NOMO-1 (cell line): ENCODE results near the gene MAP3K10.
A peak's percentile ranks its signal among the peaks of the same experiment; 100 is the strongest.
"Not testable (repeated sequence)": the region's sequence is repeated elsewhere in the genome, so short reads cannot be mapped to it uniquely, and the experiment has no call there.

ENCODE experiments used
- DNase-seq, 2 experiments: peaks; one replicate each; lab custom pipeline; 2025; ENCODE audit not compliant: unreplicated experiment in 2 of 2; lab: John Stamatoyannopoulos, UW

MAP3K10 gene

GRCh38 chr19:40171293-40171692 lies 19.9 kb upstream of the MAP3K10 start:
- not testable (repeated sequence) for DNase-seq

- DNase-seq, result no peak
Measured at GRCh38 chr19:40174092-40174491, 17.1 kb upstream of the MAP3K10 start.

GRCh38 chr19:40175820-40176219 lies 15.4 kb upstream of the MAP3K10 start:
- DNase-seq, result no peak

- DNase-seq, result no peak
Measured at GRCh38 chr19:40177286-40178070, 13.7 kb upstream of the MAP3K10 start.

GRCh38 chr19:40178756-40179155 lies 12.5 kb upstream of the MAP3K10 start:
- DNase-seq, result no peak

- DNase-seq, result no peak
Measured at GRCh38 chr19:40184273-40184672, 7.0 kb upstream of the MAP3K10 start.

- DNase-seq, result peak; percentile 9 to 16
Measured at GRCh38 chr19:40191836-40192646, 815 bp downstream of the MAP3K10 start.

- no peak for DNase-seq
Measured at GRCh38 chr19:40192758-40193586, 1.7 kb downstream of the MAP3K10 start.

GRCh38 chr19:40193587-40193849 lies 2.3 kb downstream of the MAP3K10 start:
- no peak for DNase-seq

- no peak for DNase-seq
Measured at GRCh38 chr19:40198272-40198990, 7.2 kb downstream of the MAP3K10 start.

GRCh38 chr19:40200341-40201099 lies 9.3 kb downstream of the MAP3K10 start:
- DNase-seq, result no peak

GRCh38 chr19:40204381-40204780 lies 13.2 kb downstream of the MAP3K10 start:
- DNase-seq, result no peak

- no peak for DNase-seq
Measured at GRCh38 chr19:40205760-40206159, 14.5 kb downstream of the MAP3K10 start.

- DNase-seq, result no peak
Measured at GRCh38 chr19:40208602-40209001, 17.4 kb downstream of the MAP3K10 start.

- DNase-seq, result no peak
Measured at GRCh38 chr19:40210889-40211288, 19.7 kb downstream of the MAP3K10 start.

- no peak for DNase-seq
Measured at GRCh38 chr19:40213251-40213829, 22.1 kb downstream of the MAP3K10 start.

- DNase-seq, result no peak
Measured at GRCh38 chr19:40213882-40214570, 22.8 kb downstream of the MAP3K10 start.

GRCh38 chr19:40214936-40215335 lies 23.7 kb downstream of the MAP3K10 start:
- DNase-seq, result no peak
